NCI-H2227 (cell line): ENCODE measurements around the gene RBMX2.
"Not testable (repeated sequence)": the region's sequence is repeated elsewhere in the genome, so short reads cannot be mapped to it uniquely, and the experiment has no call there.

ENCODE experiments used
- DNase-seq: peaks from one replicate; lab custom pipeline; 2025; ENCODE audit not compliant: unreplicated experiment; lab: John Stamatoyannopoulos, UW

RBMX2 gene

GRCh38 chrX:130401415-130402207 is at the start of gene RBMX2:
Gene RBMX2 (plus strand): TSS chrX:130401987. CDS start chrX:130402033, 46 bp downstream.
- peak; percentile 94 for DNase-seq

GRCh38 chrX:130352050-130352449 is 49.7 kb upstream of the RBMX2 start:
- not testable (repeated sequence) for DNase-seq

- no peak for DNase-seq
These were observed 25.7 kb upstream of the RBMX2 start for GRCh38 chrX:130376077-130376476.

- DNase-seq = peak; percentile 23
These were observed 23.6 kb upstream of the RBMX2 start for GRCh38 chrX:130378024-130378669.

- no peak for DNase-seq
These were observed 16.3 kb upstream of the RBMX2 start, which contains the start of gene GPR119 for GRCh38 chrX:130385520-130385919. Gene GPR119 (minus strand): TSS chrX:130385674. CDS start chrX:130385447, 227 bp downstream.

GRCh38 chrX:130386408-130386808 is 15.4 kb upstream of the RBMX2 start:
- no peak for DNase-seq

- DNase-seq = peak; percentile 76
These were observed 8.2 kb upstream of the RBMX2 start for GRCh38 chrX:130393451-130394074.

GRCh38 chrX:130395341-130395740 is 6.4 kb upstream of the RBMX2 start:
- no peak for DNase-seq

- DNase-seq = no peak
These were observed 459 bp downstream of the RBMX2 start for GRCh38 chrX:130402208-130402684.

- no peak for DNase-seq
These were observed 11.6 kb downstream of the RBMX2 start for GRCh38 chrX:130413415-130413814.

- DNase-seq = no peak
These were observed 13.0 kb downstream of the RBMX2 start for GRCh38 chrX:130414800-130415199.

- DNase-seq = no peak
These were observed 13.4 kb downstream of the RBMX2 start for GRCh38 chrX:130415201-130415600.

GRCh38 chrX:130416785-130417184 is 15.0 kb downstream of the RBMX2 start:
- DNase-seq = no peak

- DNase-seq = no peak
These were observed 16.3 kb downstream of the RBMX2 start for GRCh38 chrX:130418066-130418465.

GRCh38 chrX:130418740-130419139 is 17.0 kb downstream of the RBMX2 start:
- DNase-seq = no peak

- DNase-seq = no peak
These were observed 17.5 kb downstream of the RBMX2 start for GRCh38 chrX:130419263-130419662.

- no peak for DNase-seq
These were observed 24.7 kb downstream of the RBMX2 start for GRCh38 chrX:130426531-130426930.

- not testable (repeated sequence) for DNase-seq
These were observed 27.4 kb downstream of the RBMX2 start for GRCh38 chrX:130429236-130429635.

- DNase-seq = no peak
These were observed 34.1 kb downstream of the RBMX2 start for GRCh38 chrX:130435937-130436336.

GRCh38 chrX:130437996-130438395 is 36.2 kb downstream of the RBMX2 start:
- DNase-seq = not testable (repeated sequence)

- DNase-seq = no peak
These were observed 42.1 kb downstream of the RBMX2 start for GRCh38 chrX:130443875-130444274.
